HEK293 (cell line): Measurements from ENCODE around the gene SAMD11.

Source experiments
- CTCF ChIP-seq: fragments of 450-650 bp; formaldehyde crosslinking; IDR thresholded peaks from 2 replicates; pipeline ENCODE4 v1.5.1; 2016; ENCODE audit warnings: missing biosample characterization, missing genetic modification characterization
- HOXA7 ChIP-seq: sonication (generic); formaldehyde crosslinking; IDR thresholded peaks from 2 replicates; pipeline ENCODE4 v1.8.1; 2022; ENCODE audit warnings: missing genetic modification reagents, borderline replicate concordance

GRCh38 chr1:912740-913301, 10.9 kb upstream of the SAMD11 start:
- TF ChIP-seq HOXA7 (CRISPR knock-in tag) (no peak), CTCF (tag by site-specific recombination) (peak; percentile 30; the same call in 1 of the 2 replicates)
